Breast epithelium (tissue), 3 donors: ENCODE results near the gene ABCA8.

Experiments used
- POLR2A ChIP-seq: fragments of 450-650 bp; IDR thresholded peaks from one replicate; pipeline ENCODE4 v1.6.1; 2016; ENCODE audit warnings: antibody characterized with exemption, mild to moderate bottlenecking, moderate library complexity
- POLR2AphosphoS5 ChIP-seq, 3 donors: sonication (generic); formaldehyde crosslinking; IDR thresholded peaks; one replicate each; pipeline ENCODE4 v1.6.1; 2017; ENCODE audit warnings: antibody characterized with exemption in 3 of 3
- TF ChIP-seq, protein P1 (sequence below), 3 donors: fragments of 450-650 bp; IDR thresholded peaks; one replicate each; pipeline ENCODE4 v1.5.1; 2016 to 2017; ENCODE audit warnings: antibody characterized with exemption in 3 of 3, mild to moderate bottlenecking in 3 of 3, moderate library complexity in 3 of 3

DNA sequence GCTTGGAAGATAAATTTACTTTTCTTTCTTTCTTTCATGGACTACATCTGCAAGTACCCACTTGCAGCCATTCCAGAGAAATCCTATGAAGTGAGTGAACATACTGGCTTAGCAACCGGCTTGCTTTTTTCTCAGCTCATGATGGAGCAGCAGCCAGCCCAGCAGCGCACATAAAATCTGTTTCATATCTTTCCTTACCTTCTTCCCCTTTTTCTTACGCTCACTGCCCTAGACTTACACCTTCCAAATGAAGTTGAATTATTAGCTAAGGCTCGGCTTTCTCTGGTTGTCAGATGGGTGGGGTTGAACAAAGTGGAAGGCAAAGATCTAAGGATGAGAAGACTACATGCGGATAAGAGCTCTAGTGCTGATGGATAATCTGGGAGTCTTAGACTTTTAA lies 13.9 kb upstream of the ABCA8 start:
- TF ChIP-seq, protein P1, sequence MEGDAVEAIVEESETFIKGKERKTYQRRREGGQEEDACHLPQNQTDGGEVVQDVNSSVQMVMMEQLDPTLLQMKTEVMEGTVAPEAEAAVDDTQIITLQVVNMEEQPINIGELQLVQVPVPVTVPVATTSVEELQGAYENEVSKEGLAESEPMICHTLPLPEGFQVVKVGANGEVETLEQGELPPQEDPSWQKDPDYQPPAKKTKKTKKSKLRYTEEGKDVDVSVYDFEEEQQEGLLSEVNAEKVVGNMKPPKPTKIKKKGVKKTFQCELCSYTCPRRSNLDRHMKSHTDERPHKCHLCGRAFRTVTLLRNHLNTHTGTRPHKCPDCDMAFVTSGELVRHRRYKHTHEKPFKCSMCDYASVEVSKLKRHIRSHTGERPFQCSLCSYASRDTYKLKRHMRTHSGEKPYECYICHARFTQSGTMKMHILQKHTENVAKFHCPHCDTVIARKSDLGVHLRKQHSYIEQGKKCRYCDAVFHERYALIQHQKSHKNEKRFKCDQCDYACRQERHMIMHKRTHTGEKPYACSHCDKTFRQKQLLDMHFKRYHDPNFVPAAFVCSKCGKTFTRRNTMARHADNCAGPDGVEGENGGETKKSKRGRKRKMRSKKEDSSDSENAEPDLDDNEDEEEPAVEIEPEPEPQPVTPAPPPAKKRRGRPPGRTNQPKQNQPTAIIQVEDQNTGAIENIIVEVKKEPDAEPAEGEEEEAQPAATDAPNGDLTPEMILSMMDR (IDR thresholded peaks at IDR 0.05), result no peak
- no peak for TF ChIP-seq POLR2A
- no peak for TF ChIP-seq POLR2AphosphoS5 (IDR thresholded peaks at IDR 0.05)
